ENCODE measurements around the gene NAGK.

Gene NAGK

GRCh38 chr2:71117063-71117462, 48.6 kb downstream of the NAGK start:
- no peak for DNase-seq

GRCh38 chr2:71120195-71120594, 51.7 kb downstream of the NAGK start:
- no peak for DNase-seq

DNA sequence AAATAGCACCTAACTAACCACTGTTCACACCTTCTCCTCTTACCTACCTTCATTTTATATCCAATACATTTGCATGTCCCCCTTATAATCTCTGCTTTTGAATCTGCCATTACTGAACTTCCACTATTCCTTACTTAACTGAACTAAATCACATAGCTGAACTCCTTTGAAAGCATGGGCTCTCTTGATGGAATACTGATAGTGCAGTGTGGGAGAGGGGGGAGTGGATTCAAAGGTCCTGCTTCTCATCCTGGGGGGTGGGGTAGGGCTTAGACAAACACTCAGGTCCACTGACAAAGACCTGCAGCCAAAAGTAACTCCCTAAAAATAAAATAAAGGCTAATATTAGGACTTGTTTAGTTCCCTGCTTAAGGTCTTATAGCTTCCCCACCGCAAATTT, 53.0 kb downstream of the NAGK start:
- DNase-seq: no peak

GRCh38 chr2:71122387-71123298, 54.2 kb downstream of the NAGK start:
- no peak for DNase-seq

DNA sequence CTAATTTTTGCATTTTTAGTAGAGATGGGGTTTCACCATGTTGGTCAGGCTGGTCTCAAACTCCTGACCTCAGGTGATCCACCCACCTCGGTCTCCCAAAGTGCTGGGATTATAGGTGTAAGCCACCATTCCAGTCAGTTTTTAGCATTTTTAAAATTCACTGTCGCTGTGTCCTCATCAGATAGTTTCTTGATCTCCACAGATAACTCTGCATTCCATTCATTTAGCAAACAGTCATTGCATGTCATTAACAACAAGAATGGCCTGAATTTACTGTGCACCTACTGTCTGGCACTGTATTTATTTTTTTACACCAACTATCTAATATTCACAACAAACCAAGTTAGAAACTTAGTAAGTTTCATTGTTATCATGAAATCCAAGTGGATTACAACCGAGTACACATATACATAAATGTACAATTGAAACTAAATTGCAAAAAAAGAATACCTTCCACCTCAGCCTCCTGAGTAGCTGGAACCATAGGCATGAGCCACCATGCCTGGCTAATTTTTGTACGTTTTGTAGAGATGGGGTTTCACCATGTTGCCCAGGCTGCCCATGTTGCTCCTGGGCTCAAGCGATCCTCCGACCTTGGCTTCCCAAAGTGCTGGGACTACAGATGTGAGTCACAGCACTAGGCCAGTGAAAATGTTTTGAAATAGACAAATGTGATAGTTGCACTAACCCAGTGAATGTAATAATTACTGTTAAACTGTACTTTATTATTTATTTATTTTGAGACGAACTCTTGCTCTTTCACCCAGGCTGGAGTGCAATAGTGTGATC, 57.3 kb downstream of the NAGK start:
- DNase-seq: no peak

DNA sequence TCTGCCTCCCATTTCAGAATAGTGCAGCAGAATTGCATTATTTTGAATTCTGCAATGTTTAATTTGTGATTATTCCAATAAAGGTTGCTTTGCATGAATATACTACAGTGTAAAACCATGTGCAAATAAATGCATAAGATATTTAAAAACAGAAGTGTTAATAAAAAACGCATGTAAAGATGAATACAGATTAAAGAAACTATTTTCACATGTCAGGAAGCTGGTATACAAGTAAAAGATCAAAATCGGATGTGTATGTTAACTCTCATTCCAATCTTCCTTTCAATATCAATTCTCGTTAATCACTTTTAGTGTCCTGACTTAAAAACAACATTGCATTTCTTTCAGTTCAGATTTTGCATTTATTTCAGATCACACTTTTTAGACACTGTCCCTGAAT, 58.5 kb downstream of the NAGK start:
- DNase-seq: no peak
